Chondrocyte (in vitro differentiated cells): ENCODE measurements around the gene GTF2H4. TPM values are rescaled to one million over a fixed set of nuclear protein-coding genes. Genes with fewer than 3 reads are reported as not detected.
A peak's percentile ranks its signal among the peaks of the same experiment; 100 is the strongest.
"Not testable (repeated sequence)": the region's sequence is repeated elsewhere in the genome, so short reads cannot be mapped to it uniquely, and the experiment has no call there.

Experiments
- DNase-seq: peaks from one replicate; pipeline ENCODE4 v3.0.0; 2021; ENCODE audit warnings: mixed read lengths, low spot score
- H3K27ac Mint-ChIP-seq: one replicate; pipeline ENCODE4 v1.8.0; 2021; ENCODE audit warnings: mild to moderate bottlenecking, moderate library complexity, mixed read lengths; ENCODE audit not compliant: unreplicated experiment
- H3K27me3 Mint-ChIP-seq: 2 replicates; pipeline ENCODE4 v1.8.0; 2021; ENCODE audit warnings: low read depth, mixed read lengths
- H3K36me3 Mint-ChIP-seq: 2 replicates; pipeline ENCODE4 v1.8.0; 2021; ENCODE audit warnings: low read depth, mixed read lengths
- H3K4me1 Mint-ChIP-seq: 2 replicates; pipeline ENCODE4 v1.8.0; 2021; ENCODE audit warnings: low read depth, mild to moderate bottlenecking, mixed read lengths
- H3K4me3 Mint-ChIP-seq: one replicate; pipeline ENCODE4 v1.8.0; 2021; ENCODE audit warnings: mild to moderate bottlenecking, moderate library complexity, mixed read lengths; ENCODE audit not compliant: unreplicated experiment
- H3K9me3 Mint-ChIP-seq: 2 replicates; pipeline ENCODE4 v1.8.0; 2021; ENCODE audit warnings: low read depth, mixed read lengths
- total RNA-seq: library from RNA; stranded (reverse); gene quantifications from 3 replicates; pipeline ENCODE4 v1.2.1, GENCODE V29; 2021
- TF ChIP-seq, protein P1 (sequence below): fragments of 200-600 bp; sonication (generic); IDR thresholded peaks from 2 replicates; pipeline ENCODE4 v1.5.0; 2021; ENCODE audit warnings: antibody characterized with exemption, mild to moderate bottlenecking, moderate library complexity

GTF2H4 gene
- total RNA-seq, 1 donor from 2014 or later: 39.5 TPM

GRCh38 chr6:30922447-30922852, 14.4 kb downstream of the GTF2H4 start:
- H3K4me1 Mint-ChIP-seq: peaks cover 14% of the 10 kb centered on the region
- no peak for DNase-seq
- no peaks in the 10 kb centered on the region for H3K9me3 Mint-ChIP-seq
- H3K4me3 Mint-ChIP-seq: no peak overlapping the region
- peaks cover 39% of the 10 kb centered on the region for H3K36me3 Mint-ChIP-seq
- TF ChIP-seq, protein P1, sequence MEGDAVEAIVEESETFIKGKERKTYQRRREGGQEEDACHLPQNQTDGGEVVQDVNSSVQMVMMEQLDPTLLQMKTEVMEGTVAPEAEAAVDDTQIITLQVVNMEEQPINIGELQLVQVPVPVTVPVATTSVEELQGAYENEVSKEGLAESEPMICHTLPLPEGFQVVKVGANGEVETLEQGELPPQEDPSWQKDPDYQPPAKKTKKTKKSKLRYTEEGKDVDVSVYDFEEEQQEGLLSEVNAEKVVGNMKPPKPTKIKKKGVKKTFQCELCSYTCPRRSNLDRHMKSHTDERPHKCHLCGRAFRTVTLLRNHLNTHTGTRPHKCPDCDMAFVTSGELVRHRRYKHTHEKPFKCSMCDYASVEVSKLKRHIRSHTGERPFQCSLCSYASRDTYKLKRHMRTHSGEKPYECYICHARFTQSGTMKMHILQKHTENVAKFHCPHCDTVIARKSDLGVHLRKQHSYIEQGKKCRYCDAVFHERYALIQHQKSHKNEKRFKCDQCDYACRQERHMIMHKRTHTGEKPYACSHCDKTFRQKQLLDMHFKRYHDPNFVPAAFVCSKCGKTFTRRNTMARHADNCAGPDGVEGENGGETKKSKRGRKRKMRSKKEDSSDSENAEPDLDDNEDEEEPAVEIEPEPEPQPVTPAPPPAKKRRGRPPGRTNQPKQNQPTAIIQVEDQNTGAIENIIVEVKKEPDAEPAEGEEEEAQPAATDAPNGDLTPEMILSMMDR: no peak
- H3K27me3 Mint-ChIP-seq: no peaks in the 10 kb centered on the region
- no peak overlapping the region for H3K27ac Mint-ChIP-seq

DNA sequence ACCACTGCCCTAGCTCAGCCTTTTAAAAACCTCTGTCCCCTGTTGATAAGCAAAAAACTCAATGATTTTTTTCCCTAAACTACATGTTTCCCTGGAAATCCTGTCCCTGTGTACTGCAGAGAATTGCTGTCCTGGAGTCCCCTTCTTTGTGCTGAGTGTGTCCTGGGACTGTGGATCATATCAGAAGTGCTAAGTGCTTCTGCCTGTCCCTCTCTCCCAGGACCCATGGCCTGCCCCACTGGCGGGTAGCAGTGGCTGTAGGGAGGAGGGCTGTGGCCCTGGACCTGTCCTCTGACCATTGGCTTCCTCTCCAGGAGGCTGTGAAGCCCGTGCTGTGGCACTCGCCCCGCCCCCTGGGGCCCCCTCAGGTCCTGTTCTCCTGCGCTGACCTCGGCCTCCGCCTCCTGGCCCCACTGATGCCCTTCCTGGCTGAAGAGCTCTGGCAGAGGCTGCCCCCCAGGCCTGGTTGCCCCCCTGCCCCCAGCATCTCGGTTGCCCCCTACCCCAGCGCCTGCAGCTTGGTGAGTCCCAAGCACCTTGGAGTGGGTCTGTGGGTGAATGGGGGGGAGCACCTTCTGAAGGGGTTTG, 16.1 kb downstream of the GTF2H4 start:
- DNase-seq, H3K4me3 Mint-ChIP-seq, H3K27ac Mint-ChIP-seq, H3K27me3 Mint-ChIP-seq: not testable (repeated sequence)
- Mint-ChIP-seq H3K36me3 (peaks cover 47% of the 10 kb centered on the region), H3K4me1 (peaks cover 10% of the 10 kb centered on the region), H3K9me3 (peaks cover 12% of the 10 kb centered on the region)

DNA sequence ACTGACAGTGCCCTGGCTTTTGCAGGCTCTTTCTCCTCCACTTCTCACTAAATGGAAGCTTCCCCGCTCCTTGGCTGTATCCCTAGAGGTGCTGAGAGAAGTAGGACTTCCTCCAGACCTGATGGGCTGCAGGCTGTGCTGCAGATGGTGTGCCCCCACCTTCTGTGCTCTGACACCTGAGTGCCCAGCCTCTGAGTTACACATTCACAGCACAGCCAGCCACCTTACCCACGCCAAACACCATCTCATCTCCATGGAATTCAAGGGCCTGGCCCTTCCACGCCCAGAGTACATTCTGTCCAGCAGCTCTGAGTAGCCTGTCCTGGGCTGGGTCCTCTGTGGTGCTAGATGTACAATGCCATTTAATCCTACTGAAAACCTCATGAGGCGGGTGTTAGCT, 18.6 kb downstream of the GTF2H4 start:
- H3K4me1 Mint-ChIP-seq: peaks cover 10% of the 10 kb centered on the region
- TF ChIP-seq, protein P1: no peak
- H3K4me3 Mint-ChIP-seq: no peak overlapping the region
- DNase-seq: no peak
- H3K27ac Mint-ChIP-seq: peak overlapping the region; percentile 54
- H3K27me3 Mint-ChIP-seq: no peaks in the 10 kb centered on the region
- H3K36me3 Mint-ChIP-seq: peaks cover 38% of the 10 kb centered on the region
- peaks cover 12% of the 10 kb centered on the region for H3K9me3 Mint-ChIP-seq

GRCh38 chr6:30927080-30927479, 19.1 kb downstream of the GTF2H4 start:
- not testable (repeated sequence) for H3K27me3 Mint-ChIP-seq, H3K4me3 Mint-ChIP-seq, H3K27ac Mint-ChIP-seq, DNase-seq
- peaks cover 10% of the 10 kb centered on the region for H3K4me1 Mint-ChIP-seq
- H3K36me3 Mint-ChIP-seq: peaks cover 36% of the 10 kb centered on the region
- H3K9me3 Mint-ChIP-seq: peaks cover 12% of the 10 kb centered on the region

DNA sequence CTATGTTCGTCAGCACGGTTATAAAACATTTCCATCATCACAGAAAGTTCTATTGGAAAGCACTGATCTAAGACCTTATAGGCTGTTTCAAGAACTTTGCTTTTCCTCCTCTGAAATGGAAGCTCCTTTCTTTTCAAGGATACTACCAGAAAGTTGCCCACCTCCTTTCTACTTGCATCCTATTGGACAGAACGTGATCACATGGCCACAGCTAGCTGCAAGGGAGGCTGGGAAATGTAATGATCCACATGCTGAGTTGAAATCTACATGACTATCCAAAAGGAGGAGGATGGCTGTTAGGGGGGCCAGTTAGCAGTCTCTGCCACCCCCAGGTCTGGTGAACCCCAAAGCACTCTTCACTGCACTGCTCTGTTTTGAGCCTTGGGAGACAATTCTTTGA, 20.7 kb downstream of the GTF2H4 start:
- H3K9me3 Mint-ChIP-seq: peaks cover 12% of the 10 kb centered on the region
- DNase-seq: no peak
- H3K4me3 Mint-ChIP-seq: no peak overlapping the region
- peaks cover 10% of the 10 kb centered on the region for H3K4me1 Mint-ChIP-seq
- no peak overlapping the region for H3K27ac Mint-ChIP-seq
- peaks cover 23% of the 10 kb centered on the region for H3K36me3 Mint-ChIP-seq
- TF ChIP-seq, protein P1: no peak
- no peaks in the 10 kb centered on the region for H3K27me3 Mint-ChIP-seq

- Mint-ChIP-seq H3K36me3 (peaks cover 23% of the 10 kb centered on the region), H3K27me3 (no peaks in the 10 kb centered on the region), H3K27ac (no peak overlapping the region), H3K4me3 (no peak overlapping the region), H3K4me1 (peaks cover 10% of the 10 kb centered on the region), H3K9me3 (peaks cover 12% of the 10 kb centered on the region)
- no peak for DNase-seq
- TF ChIP-seq, protein P1: no peak
Observed at GRCh38 chr6:30930506-30930905, 22.5 kb downstream of the GTF2H4 start.
